SK-N-SH (cell line): ENCODE measurements around the gene DOK7. TPM values are rescaled to one million over a fixed set of nuclear protein-coding genes. Genes with fewer than 3 reads are reported as not detected.

ENCODE experiments used
- CTCF ChIA-PET: fragments of 300-600, 350-600 bp; formaldehyde crosslinking; extraction: SDS; loops from one replicate; lab custom pipeline; 2021; lab: Yijun Ruan, JAX
- POLR2A ChIA-PET: fragments of 350-600 bp; sonication (Branson Sonifier 250); formaldehyde crosslinking; extraction: SDS; loops from one replicate; lab custom pipeline; 2020; ENCODE audit warnings: antibody characterized with exemption, inconsistent platforms; lab: Yijun Ruan, JAX
- DNase-seq: peaks from one replicate; pipeline ENCODE4 v3.0.0; 2012
- H2AFZ ChIP-seq: fragments of 200-600 bp; sonication (generic); 2 replicates; pipeline ENCODE4 v1.8.1; 2016; ENCODE audit warnings: antibody characterized with exemption, mild to moderate bottlenecking, low read depth
- H3F3A ChIP-seq: fragments of 200-600 bp; sonication (generic); replicated peaks from 2 replicates; pipeline ENCODE3; 2016; ENCODE audit warnings: antibody characterized with exemption, mild to moderate bottlenecking; ENCODE audit not compliant: insufficient read depth
- H3K27ac ChIP-seq, 2 experiments: fragments of 200-500 bp in 1 of 2; fragments of 200-600 bp in 1 of 2; sonication (Bioruptor generic) in 1 of 2; sonication (generic), shearing (Covaris generic) in 1 of 2; 2 replicates each; pipeline versions ENCODE4 v1.5.1 to v1.6.1; 2014 to 2016; ENCODE audit warnings: low read depth in 2 of 2, inconsistent platforms in 1 of 2, low read length in 1 of 2, mild to moderate bottlenecking in 1 of 2, mixed read lengths in 1 of 2
- H3K27me3 ChIP-seq: fragments of 200-600 bp; sonication (generic), shearing (Covaris generic); 2 replicates; pipeline ENCODE4 v1.6.1; 2016; ENCODE audit warnings: mixed run types; ENCODE audit not compliant: insufficient read depth
- H3K36me3 ChIP-seq, 2 experiments: fragments of 200-500 bp in 1 of 2; fragments of 200-600 bp in 1 of 2; sonication (Bioruptor generic) in 1 of 2; sonication (generic) in 1 of 2; replicated peaks in 1 of 2; 2 replicates each; pipeline versions ENCODE3 to v1.5.1; 2014 to 2016; ENCODE audit warnings: low read length in 1 of 2, mild to moderate bottlenecking in 1 of 2; ENCODE audit not compliant: insufficient read depth in 2 of 2, control insufficient read depth in 1 of 2
- H3K4me1 ChIP-seq, 2 experiments: fragments of 200-500 bp in 1 of 2; fragments of 200-600 bp in 1 of 2; sonication (Bioruptor generic) in 1 of 2; sonication (generic), shearing (Covaris generic) in 1 of 2; 2 replicates each; pipeline versions ENCODE4 v1.5.1 to v1.6.1; 2014 to 2016; ENCODE audit warnings: low read depth in 1 of 2, low read length in 1 of 2, mixed run types in 1 of 2; ENCODE audit not compliant: insufficient read depth in 2 of 2, control insufficient read depth in 1 of 2
- H3K4me2 ChIP-seq: fragments of 200-600 bp; sonication (generic), shearing (Covaris generic); 2 replicates; pipeline ENCODE4 v1.6.1; 2017; ENCODE audit warnings: mixed run types
- H3K4me3 ChIP-seq, 2 experiments: fragments of 200-500 bp in 1 of 2; fragments of 200-600 bp in 1 of 2; sonication (Bioruptor generic) in 1 of 2; sonication (generic), shearing (Covaris generic) in 1 of 2; 2 replicates each; pipeline versions ENCODE4 v1.5.1 to v1.8.1; 2014 to 2016; ENCODE audit warnings: low read depth in 2 of 2, inconsistent platforms in 1 of 2, low read length in 1 of 2, mild to moderate bottlenecking in 1 of 2, mixed read lengths in 1 of 2, moderate library complexity in 1 of 2
- H3K79me2 ChIP-seq: fragments of 200-600 bp; sonication (generic); 2 replicates; pipeline ENCODE4 v1.8.1; 2017; ENCODE audit warnings: mild to moderate bottlenecking; ENCODE audit not compliant: insufficient read depth
- H3K9ac ChIP-seq: fragments of 200-600 bp; sonication (generic); 2 replicates; pipeline ENCODE4 v1.6.1; 2017; ENCODE audit warnings: mixed run types
- H3K9me2 ChIP-seq: fragments of 200-600 bp; sonication (generic); 2 replicates; pipeline ENCODE4 v1.6.1; 2017; ENCODE audit warnings: mixed run types
- H3K9me3 ChIP-seq: fragments of 200-600 bp; sonication (generic); 2 replicates; pipeline ENCODE4 v1.6.1; 2017; ENCODE audit warnings: mixed run types, mild to moderate bottlenecking, moderate library complexity
- H4K20me1 ChIP-seq: fragments of 200-600 bp; sonication (generic); 2 replicates; pipeline ENCODE4 v1.6.1; 2017; ENCODE audit warnings: mild to moderate bottlenecking, mixed run types; ENCODE audit not compliant: insufficient read depth
- ELF1 ChIP-seq: IDR thresholded peaks from 2 replicates; pipeline ENCODE4 v1.4.0; 2012
- FOSL2 ChIP-seq: IDR thresholded peaks from 2 replicates; pipeline ENCODE4 v1.4.0; 2012; ENCODE audit warnings: low read depth, mild to moderate bottlenecking, moderate library complexity, borderline replicate concordance
- JUND ChIP-seq: IDR thresholded peaks from 2 replicates; pipeline ENCODE4 v1.4.0; 2012
- MAX ChIP-seq: IDR thresholded peaks from 2 replicates; pipeline ENCODE4 v1.4.0; 2012; ENCODE audit warnings: low read depth
- POLR2AphosphoS5 ChIP-seq: IDR thresholded peaks from 2 replicates; pipeline ENCODE4 v1.6.1; 2012; ENCODE audit warnings: low read depth, low read length
- RAD21 ChIP-seq: IDR thresholded peaks from 2 replicates; pipeline ENCODE4 v1.6.1; 2012; ENCODE audit warnings: mild to moderate bottlenecking, low read length
- SMC3 ChIP-seq: IDR thresholded peaks from 2 replicates; pipeline ENCODE4 v1.6.1; 2012; ENCODE audit warnings: low read depth, low read length, improper control_type of control experiment
- ZBTB33 ChIP-seq: IDR thresholded peaks from 2 replicates; pipeline ENCODE4 v1.4.0; 2012; ENCODE audit warnings: low read depth, borderline replicate concordance
- WGBS: methylation state at CpG from one replicate; pipeline ENCODE4 v1.1.6; 2017; ENCODE audit warnings: low lambda C conversion rate; 5-methylcytosine and 5-hydroxymethylcytosine counted together
- polyA plus RNA-seq, 3 experiments: library from polyadenylated mRNA; depleted of rRNA; stranded (reverse); fragments of >200 nt; gene quantifications; 2 replicates each; pipeline ENCODE4 v1.2.3, GENCODE V29; 2012

The DOK7 gene
- polyA plus RNA-seq, 1 of the 3 experiments (the other 2 are of a cell fraction), result not detected

DNA sequence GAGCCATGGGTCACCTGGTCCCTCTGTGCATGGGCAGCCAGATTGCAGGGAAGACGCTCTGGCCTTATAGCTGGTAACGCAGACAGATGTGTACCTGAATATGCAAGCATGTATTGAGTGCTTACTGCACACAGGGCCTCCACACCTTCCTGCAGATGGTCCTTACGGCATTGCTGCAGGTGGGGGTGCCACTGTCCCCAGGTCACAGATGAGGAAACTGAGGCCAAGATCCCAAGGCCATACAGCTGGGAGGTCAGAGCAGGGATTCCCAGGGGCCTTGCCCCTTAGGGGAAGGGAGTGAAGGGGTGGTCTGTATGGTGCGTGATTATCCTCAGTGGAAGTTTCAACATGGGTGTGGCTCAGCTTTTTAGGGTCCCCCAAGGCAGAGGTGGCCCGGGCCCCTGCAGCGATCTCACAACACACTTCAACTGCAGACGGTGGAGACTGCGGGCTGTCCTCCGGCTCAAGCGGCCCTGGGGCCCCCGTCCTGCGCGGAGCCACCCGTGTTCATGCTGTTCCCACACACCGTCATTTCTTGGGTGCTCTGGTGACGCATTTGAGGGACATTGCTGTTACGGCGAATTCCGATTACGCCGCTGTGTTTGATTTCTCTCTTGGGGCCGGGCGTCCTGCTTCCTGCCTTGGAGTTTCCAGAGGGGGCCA, 8.1 kb downstream of the DOK7 start:
- CTCF ChIA-PET, result interaction anchor here (1.1 to 3.9 kb wide), 3 partner anchors 10 to 174 kb away, joined by 3 to 31 read pairs (median 3); no protein-coding TSS in a partner anchor
- 73% methylated on average over 20 of the region's 23 CpGs for WGBS
- no peaks in the 10 kb centered on the region for H3K9me3 ChIP-seq

DNA sequence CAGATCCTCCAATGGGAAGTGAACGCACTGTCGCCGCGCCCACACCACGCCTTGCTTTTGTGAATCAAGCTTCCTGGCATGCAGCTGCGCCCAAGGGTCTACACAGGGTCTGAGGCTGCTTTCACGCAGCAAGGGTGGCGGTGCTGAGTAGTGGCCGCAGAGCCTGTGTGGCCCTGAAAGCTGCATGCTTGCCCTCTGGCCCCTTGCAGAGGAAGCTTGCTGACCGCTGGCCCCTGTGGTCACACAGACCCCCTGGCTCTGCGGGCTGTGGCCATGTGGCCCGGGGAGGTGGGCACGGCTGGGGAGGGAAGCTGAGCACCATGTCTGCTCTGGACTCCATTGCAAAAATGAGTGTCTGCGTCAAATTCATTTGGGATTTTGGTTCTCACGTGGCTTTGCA, 8.8 kb downstream of the DOK7 start:
- CTCF ChIA-PET, result interaction anchor here (1.1 to 3.9 kb wide), 3 partner anchors 9 to 174 kb away, joined by 3 to 31 read pairs (median 3); no protein-coding TSS in a partner anchor

More for the DNA sequence above, 8.1 kb downstream of the DOK7 start:
- Histone ChIP-seq H4K20me1 (no peaks in the 10 kb centered on the region), H3K27me3 (no peaks in the 10 kb centered on the region), H3K4me2 (no peak overlapping the region), H2AFZ (no peak overlapping the region), H3K9ac (no peak overlapping the region), H3K4me1 (peaks cover 0 to 3% of the 10 kb centered on the region in 2 experiments; a peak in 1 of 4 replicates), H3K4me3 (no peak overlapping the region), H3K79me2 (no peaks in the 10 kb centered on the region), H3F3A (peaks cover 7% of the 10 kb centered on the region), H3K36me3 (no peaks in the 10 kb centered on the region), H3K9me2 (no peaks in the 10 kb centered on the region), H3K27ac (no peak overlapping the region)
- POLR2A ChIA-PET, result no interaction called here
- no peak for TF ChIP-seq ELF1
- no peak for TF ChIP-seq RAD21
- no peak for TF ChIP-seq MAX
- TF ChIP-seq JUND, result no peak
- TF ChIP-seq POLR2AphosphoS5, result no peak
- no peak for DNase-seq

More for the DNA sequence above, 8.8 kb downstream of the DOK7 start:
- POLR2A ChIA-PET, result no interaction called here
- Histone ChIP-seq H3K79me2 (no peaks in the 10 kb centered on the region), H3K27me3 (no peaks in the 10 kb centered on the region), H2AFZ (no peak overlapping the region), H3K9me3 (no peaks in the 10 kb centered on the region), H3K4me3 (no peak overlapping the region), H3K4me1 (peaks cover 0 to 3% of the 10 kb centered on the region in 2 experiments; a peak in 1 of 4 replicates), H3K36me3 (no peaks in the 10 kb centered on the region), H3F3A (peaks cover 7% of the 10 kb centered on the region), H3K4me2 (no peak overlapping the region), H3K27ac (no peak overlapping the region), H3K9ac (no peak overlapping the region), H4K20me1 (no peaks in the 10 kb centered on the region), H3K9me2 (no peaks in the 10 kb centered on the region)
- DNase-seq, result no peak
- WGBS, result 84% methylated on average over 11 of the region's 15 CpGs
- no peak for TF ChIP-seq FOSL2
- no peak for TF ChIP-seq SMC3
- TF ChIP-seq ZBTB33, result no peak
